ENCODE data around the gene PPEF1. TPM values are rescaled to one million over a fixed set of nuclear protein-coding genes. Genes with fewer than 3 reads are reported as not detected.
A peak's percentile ranks its signal among the peaks of the same experiment; 100 is the strongest.
"Not testable (repeated sequence)": the region's sequence is repeated elsewhere in the genome, so short reads cannot be mapped to it uniquely, and the experiment has no call there.

PPEF1 gene
- polyA plus RNA-seq, 1 donor: 0.44 TPM

GRCh38 chrX:18799911-18800310 lies 92.5 kb downstream of the PPEF1 start:
- DNase-seq: no peak

DNA sequence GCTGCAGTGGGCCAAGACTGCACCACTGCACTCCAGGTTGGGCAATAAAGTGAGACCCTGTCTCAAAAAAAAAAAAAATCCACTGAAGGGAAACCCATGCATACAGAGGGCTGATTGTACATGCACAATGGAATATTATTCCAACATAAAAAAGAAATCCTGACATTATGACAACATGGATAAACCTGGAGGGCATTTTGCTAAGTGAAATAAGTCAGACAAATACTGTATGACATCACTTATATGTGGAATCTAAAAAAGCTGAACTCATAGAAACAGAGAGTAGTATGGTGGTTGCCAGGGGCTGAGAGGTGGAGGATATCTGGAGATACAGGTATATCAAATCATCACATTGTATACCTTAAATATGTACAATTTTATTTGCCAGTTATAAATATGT lies 102.2 kb downstream of the PPEF1 start:
- no peak for DNase-seq

DNA sequence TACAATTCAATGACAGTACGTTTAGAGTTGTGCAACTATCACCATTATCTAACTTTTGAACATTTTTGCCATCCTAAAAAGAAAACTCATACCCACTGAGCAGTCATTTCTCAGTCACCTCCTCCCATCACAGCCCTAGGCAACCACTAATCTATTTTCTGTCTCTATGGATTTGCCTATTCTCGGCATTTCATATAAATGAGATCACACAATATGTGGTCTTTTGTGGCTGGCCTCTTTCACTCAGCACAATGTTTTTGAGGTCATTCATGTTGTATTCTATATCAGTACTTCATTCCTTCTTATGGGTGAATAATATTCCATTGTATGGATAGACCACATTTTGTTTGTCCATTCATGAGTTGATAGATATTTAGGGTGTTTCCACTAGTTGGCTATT lies 103.0 kb downstream of the PPEF1 start:
- no peak for DNase-seq

DNA sequence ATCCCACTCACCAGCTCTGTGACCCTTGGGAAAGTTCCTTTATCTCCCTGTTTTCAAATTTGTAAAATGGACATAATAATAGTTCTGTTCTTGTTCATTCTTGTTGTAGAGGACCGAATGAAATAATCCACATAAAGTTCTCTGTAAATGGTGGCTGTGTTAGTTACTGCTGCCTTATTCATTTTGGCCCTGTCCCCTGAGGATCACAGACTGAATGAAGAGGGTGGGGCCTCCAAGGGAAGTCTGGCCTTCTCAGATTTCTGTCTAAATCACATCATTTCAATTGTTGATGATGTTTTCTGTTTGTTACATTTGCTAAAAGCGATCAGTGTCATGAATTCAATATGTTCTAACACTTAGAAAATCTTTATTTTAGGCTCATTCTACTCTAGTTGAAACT lies 117.9 kb downstream of the PPEF1 start:
- no peak for DNase-seq

DNA sequence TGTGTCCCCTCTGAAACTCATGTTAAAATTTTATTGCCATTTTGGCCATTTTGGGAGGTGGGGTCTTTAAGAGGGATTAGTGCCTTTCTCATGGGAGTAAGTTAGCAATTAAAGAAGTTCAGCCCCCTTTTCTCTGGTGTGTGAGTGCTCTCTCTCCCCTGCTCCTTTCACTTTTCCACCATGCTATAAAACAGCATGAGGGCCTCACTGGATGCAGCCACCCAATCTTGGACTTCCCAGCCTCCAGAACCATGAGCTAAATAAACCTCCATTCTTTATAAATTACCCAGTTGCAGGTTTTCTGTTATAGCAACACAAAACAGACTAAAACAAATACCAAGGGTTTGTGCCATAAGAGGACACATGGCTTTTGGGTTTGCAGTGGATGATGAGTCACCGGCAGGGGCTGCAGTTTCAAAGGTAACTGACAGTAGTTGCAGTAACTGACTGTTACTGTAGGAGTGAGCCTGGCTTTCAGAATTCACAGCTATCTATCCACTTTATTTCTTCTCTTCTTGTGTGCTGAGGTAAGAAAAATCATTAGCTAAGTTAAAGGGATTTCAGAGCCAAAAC lies 121.5 kb downstream of the PPEF1 start:
- DNase-seq: no peak

DNA sequence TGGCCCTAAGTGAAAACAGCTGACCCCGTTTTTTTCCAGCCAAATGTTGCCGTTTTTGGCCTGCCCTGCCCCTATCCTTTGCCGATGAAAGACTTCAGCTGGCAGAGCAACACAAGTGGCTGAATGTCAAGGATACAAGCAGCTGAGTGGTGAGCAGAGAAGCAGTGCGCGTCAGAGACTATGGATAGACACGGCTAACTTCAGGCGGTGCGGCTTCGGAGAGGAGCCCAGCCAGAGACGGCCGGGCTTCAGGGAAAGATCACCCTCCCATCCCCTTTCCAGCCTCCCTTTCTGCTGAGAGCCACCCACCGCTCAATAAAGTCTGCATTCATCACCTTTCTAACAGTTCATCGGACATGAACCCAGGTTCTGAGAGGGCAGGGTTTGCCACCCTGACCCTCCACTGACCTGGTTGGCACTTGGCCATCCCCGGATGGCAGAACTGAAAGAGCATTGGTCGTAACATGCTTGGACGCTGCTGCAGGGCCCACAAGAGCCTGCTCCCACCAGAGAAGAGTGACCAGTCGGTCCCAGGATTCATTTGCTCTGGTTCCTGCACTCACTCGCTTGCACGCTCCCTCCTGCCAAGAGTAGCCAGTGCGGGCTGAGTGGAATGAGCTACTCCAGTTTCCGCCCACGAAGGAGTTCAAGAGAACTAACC lies 125.8 kb downstream of the PPEF1 start:
- DNase-seq: peak; percentile 63

- DNase-seq: not testable (repeated sequence)
Measured at GRCh38 chrX:18847901-18848300, 140.5 kb downstream of the PPEF1 start.

GRCh38 chrX:18855919-18856644 lies 148.6 kb downstream of the PPEF1 start:
- DNase-seq: no peak

GRCh38 chrX:18856645-18856997 lies 149.2 kb downstream of the PPEF1 start:
- DNase-seq: no peak

DNA sequence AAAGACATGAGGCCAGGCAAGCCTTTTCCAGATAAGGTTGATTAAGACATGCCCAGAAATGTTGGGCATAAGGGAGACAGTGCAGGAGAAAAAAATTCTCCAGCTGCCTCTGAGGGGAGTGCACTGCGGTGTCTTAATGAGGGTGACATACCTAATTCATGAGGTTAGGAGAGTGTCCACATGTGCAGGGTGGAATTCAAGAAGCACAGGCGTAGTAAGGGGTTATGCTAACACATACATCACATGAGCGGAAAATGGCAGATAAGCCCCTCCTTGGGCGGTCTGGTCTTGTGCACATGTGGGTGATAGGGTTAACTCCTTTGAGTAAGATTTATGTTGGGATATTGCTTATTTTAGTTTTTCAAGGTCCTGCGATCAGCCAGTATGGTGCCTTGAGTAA lies 154.1 kb downstream of the PPEF1 start:
- no peak for DNase-seq

GRCh38 chrX:18864390-18864920 lies 157.0 kb downstream of the PPEF1 start:
- no peak for DNase-seq

DNA sequence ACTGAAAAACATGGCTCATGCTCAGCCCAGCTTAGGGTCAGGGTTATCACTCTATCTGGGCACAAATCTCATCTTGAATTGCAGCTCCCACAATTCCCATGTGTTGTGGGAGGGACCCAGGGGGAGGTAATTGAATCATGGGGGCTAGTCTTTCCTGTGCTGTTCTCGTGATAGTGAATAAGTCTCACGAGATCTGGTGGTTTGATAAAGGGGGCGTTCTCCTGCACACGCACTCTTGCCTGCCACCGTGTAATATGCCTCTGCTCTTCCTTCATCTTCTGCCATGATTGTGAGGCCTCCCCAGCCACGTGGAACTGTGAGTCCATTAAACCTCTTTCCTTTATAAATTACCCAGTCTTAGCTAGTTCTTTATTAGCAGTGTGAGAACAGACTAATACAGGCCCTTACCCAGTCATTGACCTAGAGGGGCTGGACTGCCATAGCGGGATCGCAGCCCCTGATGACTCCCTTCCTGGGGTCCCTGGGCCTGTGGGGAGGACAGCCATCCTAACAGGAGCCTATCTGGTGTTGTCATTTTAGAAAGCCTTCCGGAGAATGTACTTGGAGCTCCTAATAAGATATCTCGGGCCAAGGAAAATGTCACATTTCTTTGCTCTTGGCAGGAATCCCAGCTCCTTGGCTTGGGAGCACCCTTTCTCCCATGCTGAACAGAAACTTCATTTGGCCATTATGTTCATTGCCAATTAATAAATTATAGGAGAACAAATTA lies 163.9 kb downstream of the PPEF1 start:
- DNase-seq: no peak

- no peak for DNase-seq
Measured at GRCh38 chrX:18871970-18872369, 164.5 kb downstream of the PPEF1 start.

DNA sequence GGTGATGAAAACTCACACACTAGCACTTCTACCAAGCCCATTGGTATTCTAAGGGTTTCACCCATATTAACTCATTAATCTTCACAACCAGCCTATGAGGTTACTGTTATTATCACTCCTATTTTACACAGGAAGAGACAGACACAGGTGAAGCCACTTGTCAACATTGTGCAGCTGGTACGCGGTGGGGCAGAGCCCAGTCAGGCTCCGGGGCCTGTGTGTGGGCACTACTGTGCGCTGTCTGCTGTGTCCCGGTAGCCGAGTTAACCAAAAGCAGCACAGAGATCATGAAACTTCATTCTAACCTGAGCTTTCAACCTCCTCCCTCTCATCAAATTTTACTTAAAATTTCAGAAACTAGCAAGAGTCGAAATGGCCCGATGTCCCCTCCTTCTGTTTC lies 165.2 kb downstream of the PPEF1 start:
- DNase-seq: no peak

- no peak for DNase-seq
Measured at GRCh38 chrX:18873189-18873791, 165.8 kb downstream of the PPEF1 start.

- DNase-seq: no peak
Measured at GRCh38 chrX:18873836-18874235, 166.4 kb downstream of the PPEF1 start.

GRCh38 chrX:18874560-18875255 lies 167.3 kb downstream of the PPEF1 start:
- no peak for DNase-seq

- DNase-seq: no peak
Measured at GRCh38 chrX:18875256-18875878, 167.9 kb downstream of the PPEF1 start.

GRCh38 chrX:18877469-18877868 lies 170.0 kb downstream of the PPEF1 start:
- no peak for DNase-seq
